NCI-H510A treated with DMSO at 0.1 percent for 48 hours (cell line): ENCODE measurements around the gene ZNF24.
A peak's percentile ranks its signal among the peaks of the same experiment; 100 is the strongest.

Source experiments
- DNase-seq: peaks from one replicate; lab custom pipeline; 2025; lab: John Stamatoyannopoulos, UW

ZNF24 gene

GRCh38 chr18:35355140-35355618 lies 11.0 kb upstream of the ZNF24 start:
- peak; percentile 93 for DNase-seq

GRCh38 chr18:35352778-35353177 lies 8.6 kb upstream of the ZNF24 start:
- no peak for DNase-seq

GRCh38 chr18:35352283-35352682 lies 8.1 kb upstream of the ZNF24 start:
- no peak for DNase-seq

- no peak for DNase-seq
Measured at GRCh38 chr18:35348001-35348400, 3.8 kb upstream of the ZNF24 start.

- no peak for DNase-seq
Measured at GRCh38 chr18:35345950-35346349, 1.7 kb upstream of the ZNF24 start.

- peak; percentile 96 for DNase-seq
Measured at GRCh38 chr18:35345460-35345921, 1.3 kb upstream of the ZNF24 start.

- DNase-seq = peak; percentile 77
Measured at GRCh38 chr18:35344736-35345459, 678 bp upstream of the ZNF24 start.

- no peak for DNase-seq
Measured at GRCh38 chr18:35343488-35343935, 708 bp downstream of the ZNF24 start.

- DNase-seq = no peak
Measured at GRCh38 chr18:35337286-35337685, 6.9 kb downstream of the ZNF24 start.

- DNase-seq = no peak
Measured at GRCh38 chr18:35335866-35336265, 8.4 kb downstream of the ZNF24 start.

- DNase-seq = no peak
Measured at GRCh38 chr18:35334821-35335220, 9.4 kb downstream of the ZNF24 start.

- no peak for DNase-seq
Measured at GRCh38 chr18:35334212-35334611, 10.0 kb downstream of the ZNF24 start.

- no peak for DNase-seq
Measured at GRCh38 chr18:35331367-35332087, 12.7 kb downstream of the ZNF24 start.

- DNase-seq = no peak
Measured at GRCh38 chr18:35328868-35329267, 15.4 kb downstream of the ZNF24 start.

GRCh38 chr18:35326695-35327387 lies 17.4 kb downstream of the ZNF24 start:
- DNase-seq = no peak

GRCh38 chr18:35324926-35325655 lies 19.1 kb downstream of the ZNF24 start:
- no peak for DNase-seq

- no peak for DNase-seq
Measured at GRCh38 chr18:35322486-35323458, 21.4 kb downstream of the ZNF24 start.

- no peak for DNase-seq
Measured at GRCh38 chr18:35311496-35311895, 32.7 kb downstream of the ZNF24 start.

GRCh38 chr18:35306588-35307250 lies 37.5 kb downstream of the ZNF24 start:
- no peak for DNase-seq

- DNase-seq = no peak
Measured at GRCh38 chr18:35303610-35304009, 40.6 kb downstream of the ZNF24 start.
